Stimulated activated CD4-positive, alpha-beta T cell treated with anti-CD3 and anti-CD28 coated beads, Interleukin-2, amount 100 ng/mL, for 24 hours (primary cell): Measurements from ENCODE around the gene EXOC4.
"Not testable (repeated sequence)": the region's sequence is repeated elsewhere in the genome, so short reads cannot be mapped to it uniquely, and the experiment has no call there.

Experiments used
- DNase-seq, 2 donors: peaks; one replicate each; pipeline ENCODE4 v3.0.0-alpha.2; 2020

EXOC4 gene

GRCh38 chr7:133278975-133279374 lies 26.1 kb downstream of the EXOC4 start:
- DNase-seq = not testable (repeated sequence)

- DNase-seq = no peak
These were observed 29.2 kb downstream of the EXOC4 start for GRCh38 chr7:133282094-133282493.

GRCh38 chr7:133284092-133284491 lies 31.2 kb downstream of the EXOC4 start:
- DNase-seq = no peak

GRCh38 chr7:133288970-133289369 lies 36.1 kb downstream of the EXOC4 start:
- DNase-seq = no peak

- no peak for DNase-seq
These were observed 37.2 kb downstream of the EXOC4 start for GRCh38 chr7:133290041-133290440.

GRCh38 chr7:133290676-133291333 lies 37.9 kb downstream of the EXOC4 start:
- DNase-seq = no peak

GRCh38 chr7:133292631-133293030 lies 39.8 kb downstream of the EXOC4 start:
- no peak for DNase-seq

- DNase-seq = no peak
These were observed 40.7 kb downstream of the EXOC4 start for GRCh38 chr7:133293384-133294160.

- DNase-seq = no peak
These were observed 41.4 kb downstream of the EXOC4 start for GRCh38 chr7:133294234-133294633.

GRCh38 chr7:133295484-133295883 lies 42.6 kb downstream of the EXOC4 start:
- no peak for DNase-seq

GRCh38 chr7:133297093-133297492 lies 44.2 kb downstream of the EXOC4 start:
- DNase-seq = no peak

- DNase-seq = no peak
These were observed 45.2 kb downstream of the EXOC4 start for GRCh38 chr7:133298080-133298479.

- no peak for DNase-seq
These were observed 46.8 kb downstream of the EXOC4 start for GRCh38 chr7:133299676-133300075.

GRCh38 chr7:133300088-133300487 lies 47.2 kb downstream of the EXOC4 start:
- no peak for DNase-seq

GRCh38 chr7:133300811-133301210 lies 47.9 kb downstream of the EXOC4 start:
- no peak for DNase-seq

- no peak for DNase-seq
These were observed 48.6 kb downstream of the EXOC4 start for GRCh38 chr7:133301444-133301843.

- no peak for DNase-seq
These were observed 50.5 kb downstream of the EXOC4 start for GRCh38 chr7:133303372-133303771.

- no peak for DNase-seq
These were observed 51.1 kb downstream of the EXOC4 start for GRCh38 chr7:133303931-133304330.

GRCh38 chr7:133309333-133309732 lies 56.5 kb downstream of the EXOC4 start:
- no peak for DNase-seq

GRCh38 chr7:133310232-133310862 lies 57.5 kb downstream of the EXOC4 start:
- no peak for DNase-seq

- DNase-seq = no peak
These were observed 60.7 kb downstream of the EXOC4 start for GRCh38 chr7:133313575-133313974.

- DNase-seq = no peak
These were observed 61.2 kb downstream of the EXOC4 start for GRCh38 chr7:133314084-133314483.

- no peak for DNase-seq
These were observed 62.6 kb downstream of the EXOC4 start for GRCh38 chr7:133315332-133316040.
